H1 (cell line): Measurements from ENCODE around the gene RFC1. TPM values are rescaled to one million over a fixed set of nuclear protein-coding genes. Genes with fewer than 3 reads are reported as not detected.
A peak's percentile ranks its signal among the peaks of the same experiment; 100 is the strongest.

Experiments
- CTCF ChIA-PET: fragments of 300-600 bp; sonication (Branson Sonifier 250); formaldehyde crosslinking; loops from one replicate; lab custom pipeline; 2021; ENCODE audit not compliant: partially characterized antibody; lab: Charles Lee
- POLR2A ChIA-PET: fragments of 300-600 bp; sonication (Branson Sonifier 250); formaldehyde crosslinking; loops from one replicate; lab custom pipeline; 2021; ENCODE audit warnings: inconsistent platforms; ENCODE audit not compliant: partially characterized antibody; lab: Charles Lee
- DNase-seq, 2 experiments: peaks; one replicate each; pipeline versions ENCODE4 v3.0.0 to v3.0.0-alpha.2; 2010 to 2022; ENCODE audit warnings: low spot score in 2 of 2, low read depth in 1 of 2, mixed read lengths in 1 of 2
- FAIRE-seq: peaks from 2 replicates; lab custom pipeline; 2011; peaks lifted over from hg19 to GRCh38; lab: Jason Lieb, UNC
- H2AFZ ChIP-seq: 2 replicates; pipeline ENCODE4 v1.8.1; 2012; ENCODE audit warnings: low read length, inconsistent platforms
- H2AK5ac ChIP-seq: 2 replicates; pipeline ENCODE4 v1.6.1; 2013; ENCODE audit warnings: low read depth, low read length
- H2BK120ac ChIP-seq: replicated peaks from 2 replicates; pipeline ENCODE3; 2013; ENCODE audit warnings: low read depth, low read length, inconsistent platforms
- H2BK12ac ChIP-seq: 2 replicates; pipeline ENCODE4 v1.6.1; 2013; ENCODE audit warnings: low read depth, low read length
- H2BK15ac ChIP-seq: 2 replicates; pipeline ENCODE4 v1.6.1; 2013; ENCODE audit warnings: low read length
- H2BK20ac ChIP-seq: 2 replicates; pipeline ENCODE4 v1.6.1; 2013; ENCODE audit warnings: low read length
- H2BK5ac ChIP-seq: 2 replicates; pipeline ENCODE4 v1.6.1; 2013; ENCODE audit warnings: low read depth, low read length
- H3K14ac ChIP-seq: 2 replicates; pipeline ENCODE4 v1.6.1; 2013; ENCODE audit warnings: inconsistent platforms; ENCODE audit not compliant: insufficient read length
- H3K18ac ChIP-seq: 2 replicates; pipeline ENCODE4 v1.6.1; 2013; ENCODE audit warnings: low read length; ENCODE audit errors: extremely low read depth
- H3K23ac ChIP-seq: 2 replicates; pipeline ENCODE4 v1.6.1; 2013; ENCODE audit warnings: inconsistent platforms; ENCODE audit not compliant: insufficient read length
- H3K23me2 ChIP-seq: 2 replicates; pipeline ENCODE4 v1.6.1; 2013; ENCODE audit warnings: low read depth, low read length
- H3K27ac ChIP-seq: 2 replicates; pipeline ENCODE4 v1.6.1; 2011; ENCODE audit warnings: low read depth, low read length, inconsistent platforms
- H3K27me3 ChIP-seq, 4 experiments: replicated peaks in 1 of 4; 1 replicate in 1 of 4; 2 replicates in 3 of 4; pipeline versions ENCODE4 v1.6.1 to v1.8.1; 2011 to 2013; ENCODE audit warnings: low read length in 3 of 4, mild to moderate bottlenecking in 3 of 4, inconsistent platforms in 2 of 4, mixed read lengths in 2 of 4, moderate library complexity in 1 of 4; ENCODE audit not compliant: control insufficient read depth in 3 of 4, insufficient read depth in 3 of 4; ENCODE audit errors: extremely low read depth in 1 of 4
- H3K36me3 ChIP-seq, 4 experiments: 2 replicates each; pipeline versions ENCODE4 v1.6.1 to v1.8.1; 2011 to 2013; ENCODE audit warnings: mild to moderate bottlenecking in 4 of 4, low read length in 3 of 4, moderate library complexity in 2 of 4, control low read depth in 1 of 4, inconsistent platforms in 1 of 4; ENCODE audit not compliant: insufficient read depth in 4 of 4, control insufficient read depth in 2 of 4
- H3K4ac ChIP-seq: replicated peaks from 2 replicates; pipeline ENCODE3; 2013; ENCODE audit warnings: low read length, low read depth, mixed read lengths, inconsistent platforms; ENCODE audit not compliant: insufficient read length
- H3K4me1 ChIP-seq, 4 experiments: replicated peaks in 1 of 4; 1 replicate in 1 of 4; 2 replicates in 3 of 4; pipeline versions ENCODE4 v1.6.1 to v1.8.1; 2011 to 2013; ENCODE audit warnings: low read length in 3 of 4, inconsistent platforms in 2 of 4, mixed read lengths in 1 of 4; ENCODE audit not compliant: insufficient read depth in 4 of 4, control insufficient read depth in 3 of 4
- H3K4me2 ChIP-seq, 2 experiments: 2 replicates each; pipeline versions ENCODE4 v1.6.1 to v1.8.1; 2011 to 2013; ENCODE audit warnings: low read depth in 2 of 2, low read length in 2 of 2, control low read depth in 1 of 2, inconsistent platforms in 1 of 2, mild to moderate bottlenecking in 1 of 2; ENCODE audit not compliant: insufficient read depth in 1 of 2
- H3K4me3 ChIP-seq, 4 experiments: fragments of 200-600, 300-600 bp in 1 of 4; sonication (generic), shearing (Covaris generic), sonication (Bioruptor Twin) in 1 of 4; 2 replicates each; pipeline versions ENCODE4 v1.5.1 to v1.8.1; 2011 to 2016; ENCODE audit warnings: low read length in 4 of 4, low read depth in 3 of 4, control low read depth in 2 of 4, inconsistent platforms in 2 of 4, mild to moderate bottlenecking in 2 of 4, mixed read lengths in 1 of 4, moderate library complexity in 1 of 4; ENCODE audit not compliant: insufficient read depth in 2 of 4; ENCODE audit errors: extremely low read depth in 1 of 4
- H3K56ac ChIP-seq: replicated peaks from 2 replicates; pipeline ENCODE3; 2013; ENCODE audit warnings: low read depth, mild to moderate bottlenecking, mixed read lengths, low read length, inconsistent platforms; ENCODE audit not compliant: insufficient read length
- H3K79me1 ChIP-seq: 2 replicates; pipeline ENCODE4 v1.6.1; 2013; ENCODE audit warnings: low read depth, low read length, control low read depth
- H3K79me2 ChIP-seq, 2 experiments: 2 replicates each; pipeline versions ENCODE4 v1.6.1 to v1.8.1; 2012 to 2013; ENCODE audit warnings: low read length in 2 of 2, mild to moderate bottlenecking in 2 of 2, inconsistent platforms in 1 of 2; ENCODE audit not compliant: insufficient read depth in 2 of 2, control insufficient read depth in 1 of 2
- H3K9ac ChIP-seq, 4 experiments: replicated peaks in 1 of 4; 1 replicate in 1 of 4; 2 replicates in 3 of 4; pipeline versions ENCODE4 v1.6.1 to v1.8.1; 2011 to 2013; ENCODE audit warnings: low read depth in 3 of 4, low read length in 3 of 4, control low read depth in 2 of 4, mild to moderate bottlenecking in 2 of 4, moderate library complexity in 2 of 4, inconsistent platforms in 1 of 4; ENCODE audit errors: extremely low read depth in 1 of 4
- H3K9me3 ChIP-seq, 2 experiments: 2 replicates each; pipeline versions ENCODE4 v1.6.1 to v1.8.1; 2012 to 2013; ENCODE audit warnings: mild to moderate bottlenecking in 2 of 2, moderate library complexity in 2 of 2, control low read depth in 1 of 2, inconsistent platforms in 1 of 2, low read depth in 1 of 2, low read length in 1 of 2, mixed read lengths in 1 of 2; ENCODE audit not compliant: insufficient read depth in 2 of 2
- H4K20me1 ChIP-seq, 2 experiments: replicated peaks in 1 of 2; 2 replicates each; pipeline versions ENCODE3 to v1.8.1; 2011 to 2013; ENCODE audit warnings: inconsistent platforms in 2 of 2, low read length in 2 of 2, mild to moderate bottlenecking in 1 of 2; ENCODE audit not compliant: insufficient read depth in 2 of 2, control insufficient read depth in 1 of 2
- H4K5ac ChIP-seq: 2 replicates; pipeline ENCODE4 v1.6.1; 2013; ENCODE audit warnings: low read length, low read depth, mixed read lengths, inconsistent platforms; ENCODE audit not compliant: insufficient read length
- H4K8ac ChIP-seq: 2 replicates; pipeline ENCODE4 v1.8.0; 2013; ENCODE audit warnings: mild to moderate bottlenecking, moderate library complexity, low read length, inconsistent platforms; ENCODE audit not compliant: insufficient read depth; ENCODE audit errors: extremely low read depth
- H4K91ac ChIP-seq: replicated peaks from 2 replicates; pipeline ENCODE3; 2013; ENCODE audit warnings: low read length, mixed read lengths, inconsistent platforms; ENCODE audit not compliant: insufficient read length
- CTCF ChIP-seq, 3 experiments: IDR thresholded peaks; 1 replicate in 2 of 3; 2 replicates in 1 of 3; pipeline versions ENCODE4 v1.5.1 to v1.6.1; 2011; ENCODE audit warnings: low read length in 3 of 3, mild to moderate bottlenecking in 3 of 3, inconsistent platforms in 2 of 3, low read depth in 1 of 3, moderate library complexity in 1 of 3; ENCODE audit not compliant: insufficient read depth in 1 of 3; ENCODE audit errors: control extremely low read depth in 1 of 3
- MAFK ChIP-seq: IDR thresholded peaks from 2 replicates; pipeline ENCODE4 v1.6.1; 2012; ENCODE audit warnings: low read depth, mild to moderate bottlenecking, improper control_type of control experiment, low read length
- RAD21 ChIP-seq, 2 experiments: IDR thresholded peaks in 1 of 2; conservative IDR thresholded peaks in 1 of 2; 2 replicates each; pipeline ENCODE4 v1.6.1; 2011; ENCODE audit warnings: low read depth in 2 of 2, low read length in 2 of 2, improper control_type of control experiment in 1 of 2, inconsistent platforms in 1 of 2, mild to moderate bottlenecking in 1 of 2, moderate library complexity in 1 of 2
- RBBP5 ChIP-seq: IDR thresholded peaks from 2 replicates; pipeline ENCODE4 v1.7.1; 2012; ENCODE audit warnings: low read depth, mild to moderate bottlenecking, inconsistent platforms, low read length, moderate library complexity, borderline replicate concordance
- WGBS, 2 experiments: shearing (Covaris generic) in 1 of 2; methylation state at CpG; one replicate each; pipeline versions ENCODE4 v1.1.6 to v1.1.7; 2013 to 2015; ENCODE audit warnings: low lambda C conversion rate in 2 of 2, mixed read lengths in 2 of 2, inconsistent platforms in 1 of 2, low coverage in 1 of 2, missing lambda C conversion rate in 1 of 2; ENCODE audit not compliant: insufficient replicate concordance in 2 of 2, insufficient coverage in 1 of 2, insufficient read length in 1 of 2; ENCODE audit errors: extremely low coverage in 1 of 2, missing lambda C conversion rate in 1 of 2; 5-methylcytosine and 5-hydroxymethylcytosine counted together
- polyA plus RNA-seq, 7 experiments: library from polyadenylated mRNA; depleted of rRNA in 3 of 7; stranded (reverse) in 5 of 7; unstranded in 2 of 7; fragments of >200 nt in 5 of 7; fragments of 200-250 nt in 2 of 7; gene quantifications; 1 replicate in 5 of 7; 2 replicates in 1 of 7; 4 replicates in 1 of 7; pipeline versions ENCODE4 v1.2.1 to v1.2.3, GENCODE V29; 2011 to 2013; ENCODE audit warnings: missing spikeins in 2 of 7, mixed read lengths in 2 of 7
- total RNA-seq: library from RNA; stranded (reverse); fragmentation: NEBNext Ultra II Directional; extraction: Animal tissue kit (Norgen Biotek cat#: 25700); gene quantifications from 2 replicates; pipeline ENCODE4 v1.2.1, GENCODE V29; 2021

RFC1 gene
- total and polyA plus RNA-seq, 2 of the 8 experiments (the other 6 are each of a cell fraction or from before 2014, with no cell fraction given) = 16.0 to 83.8 TPM

GRCh38 chr4:39255266-39255665, 110.9 kb downstream of the RFC1 start:
- H3K23ac ChIP-seq = no peak overlapping the region
- no peak overlapping the region for H2BK20ac ChIP-seq
- H3K4me3 ChIP-seq = no peak overlapping the region
- no peak overlapping the region for H3K9ac ChIP-seq
- H2BK5ac ChIP-seq = no peak overlapping the region
- FAIRE-seq = no peak
- ChIA-PET CTCF (interaction anchor here (0.6 kb wide), 1 partner anchor 16 kb away, joined by 3 read pairs; no protein-coding TSS in a partner anchor), POLR2A (no interaction called here)
- H3K9me3 ChIP-seq = no peaks in the 10 kb centered on the region
- no peaks in the 10 kb centered on the region for H3K27me3 ChIP-seq
- 54% methylated on average over 2 of the region's 2 CpGs; no CpG with 5 or more reads in 1 of the 2 experiments for WGBS, 2 experiments
- TF ChIP-seq MAFK = no peak
- TF ChIP-seq RBBP5 = no peak
- peak; percentile 6 to 38; a peak in 2 of 4 replicates for TF ChIP-seq RAD21 (IDR thresholded peaks at IDR 0.05 in 1 of 2, conservative IDR thresholded peaks at IDR 0.05 in 1 of 2; ENCODE audit: low read depth in 2 of 2, low read length in 2 of 2)
- peak in 1 of 3 experiments; percentile 34; a peak in 1 of 4 replicates for TF ChIP-seq CTCF (IDR thresholded peaks at IDR 0.05; ENCODE audit: control extremely low read depth in 1 of 3, insufficient read depth in 1 of 3, low read depth in 1 of 3, low read length in 3 of 3)
- TF ChIP-seq, all 59 proteins: peak for 2
- no peaks in the 10 kb centered on the region; a peak in 1 of 7 replicates for H3K4me1 ChIP-seq
- no peak overlapping the region for H2BK15ac ChIP-seq
- no peak overlapping the region for H3K27ac ChIP-seq
- no peak overlapping the region for H3K4ac ChIP-seq
- no peak overlapping the region for H2AFZ ChIP-seq
- no peak overlapping the region for H2AK5ac ChIP-seq
- H3K14ac ChIP-seq = no peak overlapping the region
- no peak overlapping the region for H4K8ac ChIP-seq
- no peaks in the 10 kb centered on the region for H4K20me1 ChIP-seq
- H3K56ac ChIP-seq = no peak overlapping the region
- no peaks in the 10 kb centered on the region for H3K79me1 ChIP-seq
- H3K4me2 ChIP-seq = no peak overlapping the region
- no peak overlapping the region for H3K18ac ChIP-seq
- H3K36me3 ChIP-seq = peaks cover 0 to 4% (median 0%) of the 10 kb centered on the region in 4 experiments; a peak in 3 of 8 replicates
- H4K5ac ChIP-seq = no peak overlapping the region
- H3K23me2 ChIP-seq = no peaks in the 10 kb centered on the region
- H4K91ac ChIP-seq = no peak overlapping the region
- no peak for DNase-seq
- H3K79me2 ChIP-seq = no peaks in the 10 kb centered on the region
- H2BK120ac ChIP-seq = no peak overlapping the region
- no peak overlapping the region for H2BK12ac ChIP-seq
